ENCODE results near the gene ZSCAN21.

DNA sequence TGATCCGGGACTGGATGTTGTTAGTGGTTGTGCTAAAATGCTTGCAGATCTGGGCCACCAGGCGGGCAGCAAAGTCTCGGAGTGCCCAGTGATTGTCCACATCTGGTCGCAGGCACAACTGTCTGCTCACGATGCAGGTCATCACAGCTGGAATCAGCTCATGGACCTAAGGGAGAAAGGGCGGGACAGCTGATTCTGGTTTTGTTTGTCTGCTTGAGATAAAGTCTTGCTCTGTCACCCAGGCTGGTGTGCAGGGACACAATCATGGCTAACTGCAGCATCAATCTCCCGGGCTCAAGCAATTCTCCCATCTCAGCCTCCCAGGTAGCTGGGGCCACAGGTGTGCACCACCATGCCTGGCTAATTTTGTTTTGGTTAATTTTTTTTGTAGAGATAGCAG is 61.6 kb downstream of the ZSCAN21 start:
- TF ChIP-seq EP300 (IDR thresholded peaks at IDR 0.05; ENCODE audit: low read depth) = no peak
- TF ChIP-seq, protein P1, sequence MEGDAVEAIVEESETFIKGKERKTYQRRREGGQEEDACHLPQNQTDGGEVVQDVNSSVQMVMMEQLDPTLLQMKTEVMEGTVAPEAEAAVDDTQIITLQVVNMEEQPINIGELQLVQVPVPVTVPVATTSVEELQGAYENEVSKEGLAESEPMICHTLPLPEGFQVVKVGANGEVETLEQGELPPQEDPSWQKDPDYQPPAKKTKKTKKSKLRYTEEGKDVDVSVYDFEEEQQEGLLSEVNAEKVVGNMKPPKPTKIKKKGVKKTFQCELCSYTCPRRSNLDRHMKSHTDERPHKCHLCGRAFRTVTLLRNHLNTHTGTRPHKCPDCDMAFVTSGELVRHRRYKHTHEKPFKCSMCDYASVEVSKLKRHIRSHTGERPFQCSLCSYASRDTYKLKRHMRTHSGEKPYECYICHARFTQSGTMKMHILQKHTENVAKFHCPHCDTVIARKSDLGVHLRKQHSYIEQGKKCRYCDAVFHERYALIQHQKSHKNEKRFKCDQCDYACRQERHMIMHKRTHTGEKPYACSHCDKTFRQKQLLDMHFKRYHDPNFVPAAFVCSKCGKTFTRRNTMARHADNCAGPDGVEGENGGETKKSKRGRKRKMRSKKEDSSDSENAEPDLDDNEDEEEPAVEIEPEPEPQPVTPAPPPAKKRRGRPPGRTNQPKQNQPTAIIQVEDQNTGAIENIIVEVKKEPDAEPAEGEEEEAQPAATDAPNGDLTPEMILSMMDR (IDR thresholded peaks at IDR 0.05) = no peak
